GM18870 (cell line): ENCODE measurements around the gene PNMA1.
"Not testable (repeated sequence)": the region's sequence is repeated elsewhere in the genome, so short reads cannot be mapped to it uniquely, and the experiment has no call there.

Experiments
- ATAC-seq: cut with Tn5 transposase; IDR thresholded peaks from one replicate; pipeline ENCODE4 v1.9.1; 2021; ENCODE audit warnings: moderate library complexity; ENCODE audit not compliant: unreplicated experiment

Gene PNMA1

DNA sequence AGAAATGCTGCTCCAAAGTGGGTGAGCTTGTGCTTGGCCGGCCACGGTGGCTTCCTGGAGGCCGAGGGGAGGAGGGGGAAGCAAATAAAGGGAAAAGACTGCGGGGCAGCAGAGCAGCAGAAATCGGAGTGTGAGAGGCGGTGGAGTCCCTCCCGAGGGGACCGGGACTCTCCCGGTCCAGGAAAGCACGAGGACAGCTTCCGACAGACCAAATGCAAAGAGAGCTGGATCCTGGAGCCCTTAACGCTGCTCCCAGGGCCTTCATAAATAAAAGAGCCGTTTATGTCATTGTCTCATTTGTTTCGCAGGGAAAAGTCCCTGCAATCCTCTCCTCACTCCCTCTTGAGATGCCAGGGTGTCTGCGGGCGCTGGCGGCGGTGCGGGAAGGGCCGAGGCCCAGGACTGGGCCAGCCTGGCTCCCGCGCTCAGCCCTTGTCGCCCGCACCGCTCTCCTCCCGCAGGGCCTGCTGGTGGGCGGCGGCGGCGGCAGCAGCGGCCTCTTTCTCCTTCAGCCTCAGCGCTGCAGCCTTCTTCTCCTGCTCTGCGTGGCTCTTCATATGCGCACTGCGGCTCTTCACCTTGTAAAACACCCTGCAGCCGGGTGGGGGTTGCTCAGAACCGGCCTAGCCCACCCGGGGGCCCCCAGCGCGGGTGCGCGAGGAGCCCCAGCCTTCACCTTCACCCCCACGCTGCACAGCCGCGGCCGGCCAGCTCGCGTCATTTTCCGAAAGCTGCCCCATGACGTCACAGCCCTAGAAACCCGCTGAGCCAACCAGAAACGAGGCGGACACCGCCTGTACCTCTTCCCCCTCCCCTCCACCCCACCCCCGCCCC lies 4.5 kb upstream of the PNMA1 start:
- no peak for ATAC-seq

DNA sequence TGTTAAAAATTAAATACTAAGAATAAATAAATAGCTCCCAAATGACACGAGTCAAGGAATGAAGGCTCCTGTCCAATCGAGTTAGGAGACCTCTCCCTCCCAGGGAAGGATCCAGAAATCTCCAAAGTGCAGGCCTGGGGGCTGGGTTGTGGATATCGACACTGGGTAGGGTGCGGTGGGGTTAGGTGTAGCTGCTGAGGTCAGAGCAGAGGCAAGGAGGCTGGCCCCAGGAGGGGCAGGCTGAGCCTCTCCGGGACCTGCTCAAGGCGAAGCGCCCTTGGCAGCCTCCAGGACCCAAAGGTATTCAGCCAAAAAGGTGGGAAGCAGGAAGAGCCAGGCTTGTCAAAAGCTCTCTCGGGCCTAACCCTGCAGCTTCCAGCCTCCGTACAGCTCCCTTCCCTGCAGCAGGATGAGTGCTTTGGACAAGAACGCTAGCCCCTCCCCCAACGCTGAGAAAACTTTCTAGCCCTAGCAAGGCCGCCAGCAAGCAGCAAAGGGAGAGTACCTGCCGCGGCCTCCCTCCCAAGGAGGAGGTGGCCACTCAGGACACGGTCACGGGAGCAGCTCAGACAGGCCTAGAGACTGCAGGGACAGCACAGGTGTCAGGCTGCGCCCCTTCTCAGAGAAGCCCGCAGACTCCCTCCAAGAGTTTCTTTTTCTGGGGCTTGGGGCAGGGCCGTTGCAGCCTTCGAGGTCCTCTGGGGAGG lies 3.7 kb upstream of the PNMA1 start:
- ATAC-seq: no peak

DNA sequence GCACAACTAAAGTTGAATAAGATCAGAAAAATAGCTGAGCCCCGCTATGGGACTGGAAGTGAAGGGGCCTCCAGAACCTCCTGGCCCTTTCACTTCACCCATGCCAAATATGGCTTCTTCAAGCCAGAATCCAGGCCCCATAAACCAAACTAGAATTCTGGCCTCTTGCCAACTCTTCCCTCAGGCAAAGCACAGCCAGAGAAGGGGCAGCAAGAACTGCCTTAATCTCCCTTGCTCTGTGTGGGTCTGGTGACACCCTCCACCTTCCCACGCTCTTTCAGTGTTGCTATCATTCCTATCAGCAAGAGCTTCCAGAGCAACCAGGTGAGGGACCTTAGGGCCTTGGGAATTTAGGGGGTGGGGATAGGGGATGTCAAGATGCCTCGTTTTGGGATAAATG lies 3.1 kb upstream of the PNMA1 start:
- ATAC-seq: no peak

DNA sequence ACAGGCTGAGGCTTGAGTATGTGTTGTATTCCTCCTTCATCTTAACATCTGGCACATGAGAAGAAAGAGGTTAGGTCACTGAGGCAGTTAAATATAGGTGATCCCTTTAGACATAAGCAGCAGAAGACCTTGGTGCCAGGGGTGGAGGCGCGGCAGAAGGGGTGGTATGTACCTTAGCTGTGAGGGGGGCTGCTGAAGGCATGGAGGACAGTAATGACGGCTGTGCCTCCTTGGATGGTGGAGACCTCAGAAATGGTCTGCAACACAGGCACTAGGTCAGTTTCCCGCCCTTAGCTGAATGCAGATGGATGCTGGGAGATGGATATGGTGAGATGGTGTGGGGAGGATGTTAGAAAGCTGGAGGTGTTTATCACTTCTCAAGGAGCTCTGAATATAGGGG lies 1.5 kb upstream of the PNMA1 start:
- ATAC-seq: no peak

DNA sequence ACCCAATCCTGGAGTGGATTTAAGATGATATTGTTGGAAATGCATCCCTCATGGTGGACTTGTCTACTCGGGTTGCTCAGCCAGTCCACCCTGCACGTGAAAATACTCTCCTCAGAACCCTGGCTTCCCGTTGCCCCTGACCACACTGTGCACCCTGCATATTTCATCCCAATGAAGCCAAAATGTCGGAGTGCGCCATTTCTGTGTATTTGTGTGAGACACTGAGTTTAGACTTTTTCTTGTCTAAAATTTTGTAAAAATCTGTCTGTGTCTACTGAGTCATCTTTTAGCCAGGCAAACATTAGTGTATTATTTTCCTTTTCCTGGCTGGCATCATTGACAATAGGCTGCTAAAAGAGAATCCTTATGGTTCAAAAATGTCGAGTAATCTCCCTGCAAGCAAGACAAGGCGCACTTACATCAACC lies 485 bp upstream of the PNMA1 start:
- no peak for ATAC-seq

DNA sequence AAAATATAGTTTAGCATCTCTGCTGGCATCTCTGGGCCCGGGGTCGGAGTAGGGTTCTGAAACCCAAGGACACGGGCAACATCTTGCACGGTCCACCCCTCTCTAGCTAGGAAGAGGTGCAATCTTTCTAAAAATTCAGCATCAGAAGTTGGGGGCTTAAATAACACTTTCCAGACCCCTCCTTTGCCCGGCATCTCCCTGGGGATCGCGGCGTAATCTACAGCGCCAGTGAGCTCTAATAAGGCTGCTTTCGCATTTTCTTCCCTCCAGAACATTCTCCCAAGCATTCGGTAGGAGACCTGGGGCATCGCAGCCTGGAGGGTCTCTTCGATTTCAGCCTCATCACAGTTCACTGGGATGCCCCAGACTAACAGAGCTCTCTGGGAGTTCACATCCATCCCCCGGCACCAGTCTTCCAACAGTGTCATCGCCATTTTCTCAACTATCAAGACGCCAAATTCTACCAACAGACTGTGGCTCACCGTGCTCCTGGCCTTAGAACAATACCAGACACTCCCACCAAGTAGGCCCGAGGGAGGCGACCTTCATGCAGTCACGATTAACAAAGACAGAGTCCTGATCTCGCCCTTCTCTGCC lies 880 bp downstream of the PNMA1 start:
- no peak for ATAC-seq

DNA sequence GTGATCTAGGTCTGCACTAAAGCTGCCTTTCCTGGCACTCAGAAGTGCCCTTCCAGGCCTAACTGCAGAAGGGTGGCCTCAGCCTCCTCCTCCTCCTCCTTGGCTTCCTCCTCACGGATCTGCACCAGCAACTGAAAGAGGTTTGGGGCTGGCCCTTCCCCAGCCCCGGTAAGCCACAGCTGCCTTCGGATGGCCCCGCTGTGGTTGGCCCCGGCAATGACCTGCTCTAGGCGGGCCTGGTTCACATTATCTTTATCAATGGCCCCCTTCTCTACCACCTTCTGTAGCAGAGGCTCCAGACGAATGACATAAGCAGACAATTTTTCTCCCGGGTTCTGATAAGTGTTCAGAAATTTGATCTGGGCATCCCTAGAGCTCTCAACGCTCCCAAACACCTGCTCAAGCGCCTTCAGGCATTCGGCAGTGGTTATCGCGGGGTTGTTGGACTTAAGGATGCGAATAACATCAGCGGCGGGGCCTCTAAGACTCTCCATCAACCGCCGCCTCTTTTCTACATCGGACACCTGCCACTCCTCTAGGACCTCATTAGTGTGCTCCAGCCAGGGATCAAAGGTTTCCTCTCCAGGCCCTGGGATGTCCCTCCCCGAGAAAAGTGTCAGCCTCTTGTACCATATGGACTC lies 1.5 kb downstream of the PNMA1 start:
- no peak for ATAC-seq

DNA sequence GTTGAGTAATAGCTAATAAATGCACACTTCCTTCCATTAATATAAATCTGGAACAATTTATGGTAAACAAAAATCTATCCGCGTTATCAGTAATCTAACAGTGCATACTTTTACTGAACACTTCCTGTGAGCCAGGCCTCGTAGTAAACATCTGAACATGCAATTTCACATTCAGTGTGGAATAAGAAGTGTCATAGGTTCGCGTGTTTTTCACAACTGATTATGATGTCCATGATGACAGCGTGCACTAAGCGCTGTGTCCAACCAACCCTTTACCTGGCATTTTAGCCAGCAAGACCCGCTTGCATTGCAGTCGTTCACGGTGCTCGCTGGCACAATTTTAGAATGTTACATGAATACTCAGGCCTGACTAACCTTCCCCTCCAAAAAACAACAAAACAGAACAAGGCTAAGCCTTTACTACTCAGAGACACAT lies 2.1 kb downstream of the PNMA1 start:
- ATAC-seq: no peak

DNA sequence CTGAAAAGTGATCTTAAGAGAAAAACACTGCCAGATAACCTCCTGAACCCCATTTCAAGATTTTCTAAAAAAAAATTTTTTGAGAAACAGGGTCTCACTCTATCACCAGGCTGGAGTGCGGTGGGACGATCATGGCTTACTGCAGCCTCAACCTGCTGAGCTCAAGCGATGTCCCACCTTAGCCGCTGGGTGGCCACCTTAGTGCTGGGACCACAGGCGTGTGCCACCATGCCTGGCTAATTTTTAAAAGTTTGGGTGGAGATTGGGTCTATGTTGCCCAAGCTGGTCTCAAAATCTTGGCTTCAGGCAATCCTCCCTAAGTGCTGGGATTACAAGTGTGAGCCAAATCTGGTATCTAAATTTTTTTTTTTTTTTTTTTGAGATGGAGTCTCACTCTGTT lies 3.4 kb downstream of the PNMA1 start:
- ATAC-seq: no peak

DNA sequence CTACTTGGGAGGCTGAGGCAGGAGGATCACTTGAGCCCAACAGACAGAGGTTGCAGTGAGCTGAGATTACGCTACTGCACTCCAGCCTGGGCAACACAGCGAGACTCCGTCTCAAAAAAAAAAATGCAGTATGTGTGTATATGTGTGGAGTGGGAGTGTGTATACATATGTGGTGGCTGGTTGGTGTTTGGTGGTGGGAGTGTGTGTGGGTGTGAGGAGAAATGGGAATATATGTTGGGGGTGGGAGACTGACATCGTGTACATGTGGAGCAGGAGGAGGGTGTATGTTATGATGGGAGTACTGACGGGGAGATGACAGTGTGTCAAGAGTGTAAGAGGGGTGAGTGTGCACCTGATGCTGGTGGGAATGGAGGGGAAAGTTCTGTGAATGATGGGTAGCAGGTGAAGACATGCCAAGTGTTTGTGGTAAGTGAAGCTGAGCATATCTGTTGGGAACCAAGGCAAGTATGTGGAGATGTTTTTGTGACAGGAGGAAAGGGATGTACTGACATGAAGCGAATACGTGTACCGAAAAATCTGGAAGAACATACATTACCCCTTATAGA lies 4.2 kb downstream of the PNMA1 start:
- no peak for ATAC-seq

DNA sequence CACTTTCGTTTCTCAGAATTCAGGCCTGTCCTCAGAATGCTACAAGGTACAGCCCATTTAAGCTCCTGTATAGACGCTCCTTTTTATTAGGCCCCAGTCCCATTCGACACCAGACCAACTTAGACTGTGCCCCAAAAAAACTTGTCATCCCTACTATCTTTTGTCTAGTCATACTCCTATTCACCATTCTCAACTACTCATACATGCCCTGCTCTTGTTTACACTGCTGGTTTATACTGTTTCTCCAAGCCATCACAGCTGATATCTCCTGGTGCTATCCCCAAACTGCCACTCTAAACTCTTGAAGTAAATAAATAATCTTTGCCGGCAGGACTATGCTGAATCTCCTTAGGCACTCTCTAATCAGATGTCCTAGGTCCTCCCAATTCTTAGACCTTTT lies 6.1 kb downstream of the PNMA1 start:
- not testable (repeated sequence) for ATAC-seq

DNA sequence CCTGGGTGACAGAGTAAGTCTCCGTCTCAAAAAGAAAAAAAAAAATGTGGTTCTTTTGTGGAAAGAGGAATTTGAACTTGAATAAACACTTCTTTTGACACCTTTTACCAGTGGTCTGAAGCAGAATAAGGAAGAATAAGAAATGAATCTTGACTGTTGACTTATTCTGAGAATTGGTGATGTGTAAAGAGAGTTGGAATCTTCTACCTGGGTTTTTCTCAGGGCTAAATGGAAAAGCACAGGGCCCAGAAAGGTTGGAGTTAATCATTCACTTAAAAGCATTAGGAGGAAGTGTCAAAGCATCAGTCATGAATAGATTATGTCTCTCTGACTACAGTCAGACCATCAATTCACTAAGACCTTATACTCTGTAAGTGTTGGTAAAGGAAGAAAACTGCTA lies 13.9 kb downstream of the PNMA1 start:
- ATAC-seq: no peak

DNA sequence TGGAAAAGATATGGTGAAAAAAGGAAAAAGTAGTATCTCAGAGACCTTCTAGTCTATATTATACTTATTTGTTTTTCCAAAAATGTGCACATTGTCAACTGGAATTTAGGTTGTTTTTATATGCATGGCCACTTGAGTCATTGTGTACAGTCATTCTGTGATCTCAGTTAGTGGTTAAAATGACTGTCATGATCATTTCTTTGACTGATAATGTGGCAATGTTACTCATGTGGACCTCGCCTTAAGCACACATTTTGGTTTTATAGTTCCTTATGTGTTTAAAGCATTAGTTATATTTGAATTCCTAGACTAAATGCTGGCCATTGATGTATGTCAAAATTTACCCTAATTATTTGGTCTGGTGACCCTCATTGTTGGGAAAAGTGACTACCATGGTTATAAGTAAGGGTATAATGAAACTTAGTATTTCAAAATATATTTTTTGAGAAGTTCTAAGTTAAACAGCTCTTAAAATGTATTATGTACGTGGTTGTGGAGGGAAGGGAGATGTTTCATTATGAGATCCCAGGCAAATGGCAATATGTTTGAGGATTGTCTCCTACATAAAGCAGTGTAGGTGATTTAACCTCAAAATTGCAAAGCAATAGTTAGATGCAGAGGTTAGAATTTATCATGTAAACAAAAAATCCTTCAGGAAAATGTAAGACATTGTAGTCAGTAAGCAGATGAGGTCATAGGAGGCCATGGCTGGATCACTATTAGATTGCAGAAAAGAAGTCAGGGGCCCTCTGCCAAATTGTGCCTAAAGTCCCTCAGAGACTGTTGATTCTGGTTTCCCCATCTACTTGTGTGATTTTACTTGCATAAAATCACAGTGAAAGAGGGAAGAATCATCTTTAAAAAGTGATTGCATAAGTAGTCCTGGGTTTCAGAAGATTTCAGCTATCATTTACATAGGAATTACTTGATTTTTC lies 17.5 kb downstream of the PNMA1 start:
- peak; percentile 72 for ATAC-seq

DNA sequence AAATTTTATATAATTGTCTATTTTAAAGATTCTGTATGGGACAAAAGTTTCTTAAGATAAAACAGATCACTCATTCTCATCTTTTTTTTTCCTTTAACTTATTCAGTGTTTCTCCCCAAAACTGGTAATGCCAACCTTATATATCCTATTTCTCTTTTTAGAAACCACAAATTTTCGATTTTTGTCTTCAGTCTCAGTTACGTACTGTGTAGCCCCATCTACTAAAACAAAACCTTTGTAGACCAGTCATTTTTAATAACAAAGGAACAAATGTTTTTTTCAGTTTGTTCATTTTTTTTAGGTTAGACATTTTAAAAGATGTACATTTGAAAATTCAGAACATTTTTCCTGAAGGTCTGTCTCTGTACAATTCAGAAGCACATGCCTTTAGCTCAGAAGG lies 18.2 kb downstream of the PNMA1 start:
- peak; percentile 31 for ATAC-seq

DNA sequence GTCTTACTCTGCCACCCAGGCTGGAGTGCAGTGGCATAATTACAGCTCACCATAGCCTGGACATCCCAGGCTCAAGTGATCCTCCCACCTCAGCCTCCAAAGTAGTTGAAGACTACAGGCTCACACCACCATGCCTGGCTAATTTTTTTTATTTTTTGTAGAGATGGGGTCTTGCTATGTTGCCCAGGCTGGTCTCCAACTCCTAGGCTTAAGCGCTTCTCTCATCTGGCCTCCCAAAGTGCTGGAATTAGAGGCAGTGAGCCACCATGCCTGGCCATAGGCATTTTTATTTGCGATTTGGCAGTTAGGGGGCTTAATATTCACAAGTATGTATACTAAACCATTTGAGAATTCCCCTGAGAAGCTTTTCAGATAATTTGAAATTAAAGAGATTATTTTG lies 19.1 kb downstream of the PNMA1 start:
- no peak for ATAC-seq

DNA sequence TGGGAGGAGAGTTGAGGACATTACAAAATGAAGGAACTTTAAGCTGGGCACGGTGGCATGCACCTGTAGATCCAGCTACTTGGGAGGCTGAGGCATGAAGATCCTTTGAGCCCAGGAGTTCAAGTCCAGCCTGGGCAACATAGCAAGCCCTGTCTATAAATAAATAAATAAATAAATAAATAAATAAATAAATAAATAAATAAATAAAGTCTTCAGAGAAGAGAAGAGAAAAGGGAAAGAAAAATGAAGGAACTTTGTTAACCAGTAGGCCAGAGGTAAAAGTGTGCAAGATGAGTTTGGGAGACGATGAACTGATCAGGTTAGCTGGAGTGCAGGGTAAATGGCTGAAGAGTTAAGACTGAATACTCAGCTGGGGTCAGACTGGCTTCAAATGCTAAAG lies 20.1 kb downstream of the PNMA1 start:
- no peak for ATAC-seq

DNA sequence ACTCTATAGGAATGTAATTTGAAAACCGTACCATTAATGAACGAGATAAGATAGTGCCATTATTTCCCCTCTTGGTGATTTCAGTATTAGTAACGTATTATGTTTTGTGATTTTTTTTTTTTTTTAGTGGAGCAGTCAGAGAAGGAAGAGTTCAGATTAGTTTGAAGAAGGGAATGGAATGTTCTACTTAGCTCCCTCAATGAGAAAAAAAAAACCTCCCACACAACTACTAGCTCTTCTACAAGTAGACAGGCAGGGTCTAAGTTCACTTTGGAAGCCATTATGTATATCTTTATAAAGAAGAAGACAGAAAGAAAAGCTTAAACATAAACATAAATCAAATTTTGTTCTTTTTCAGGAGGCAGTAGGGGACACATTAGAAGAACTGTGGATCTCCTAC lies 27.3 kb downstream of the PNMA1 start:
- no peak for ATAC-seq

DNA sequence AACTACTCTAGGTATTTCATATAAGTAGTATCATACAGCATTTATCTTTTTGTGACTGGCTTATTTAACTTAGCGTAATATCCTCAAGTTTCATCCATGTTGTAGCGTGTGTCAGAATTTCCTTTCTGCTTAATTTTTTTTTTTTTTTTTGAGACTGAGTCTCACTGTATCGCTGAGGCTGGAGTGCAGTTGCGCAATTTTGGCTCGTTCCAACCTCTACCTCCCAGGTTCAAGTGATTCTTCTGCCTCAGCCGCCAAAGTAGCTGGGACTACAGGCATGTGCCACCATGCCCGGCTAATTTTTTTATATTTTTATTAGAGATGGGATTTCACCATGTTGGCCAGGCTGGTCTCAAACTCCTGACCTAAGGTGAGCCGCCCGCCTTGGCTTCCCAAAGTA lies 28.9 kb downstream of the PNMA1 start:
- no peak for ATAC-seq

DNA sequence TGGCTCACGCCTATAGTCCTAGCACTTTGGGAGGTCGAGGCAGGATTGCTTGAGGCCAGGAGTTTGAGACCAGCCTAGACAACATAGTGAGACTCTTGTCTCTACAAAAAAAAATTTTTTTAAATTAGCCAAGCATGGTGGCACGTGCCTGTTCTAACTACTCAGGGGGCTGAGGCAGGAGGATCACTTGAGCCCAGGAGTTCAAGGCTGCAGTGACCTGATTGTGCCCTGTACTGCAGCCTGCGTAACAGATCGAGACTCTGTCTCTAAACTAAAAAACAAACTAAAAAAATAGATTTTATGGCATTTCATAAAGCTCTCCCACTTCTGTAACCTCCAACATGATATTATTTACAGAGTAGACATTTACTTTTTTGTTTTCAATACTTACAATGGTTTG lies 29.6 kb downstream of the PNMA1 start:
- ATAC-seq: no peak

DNA sequence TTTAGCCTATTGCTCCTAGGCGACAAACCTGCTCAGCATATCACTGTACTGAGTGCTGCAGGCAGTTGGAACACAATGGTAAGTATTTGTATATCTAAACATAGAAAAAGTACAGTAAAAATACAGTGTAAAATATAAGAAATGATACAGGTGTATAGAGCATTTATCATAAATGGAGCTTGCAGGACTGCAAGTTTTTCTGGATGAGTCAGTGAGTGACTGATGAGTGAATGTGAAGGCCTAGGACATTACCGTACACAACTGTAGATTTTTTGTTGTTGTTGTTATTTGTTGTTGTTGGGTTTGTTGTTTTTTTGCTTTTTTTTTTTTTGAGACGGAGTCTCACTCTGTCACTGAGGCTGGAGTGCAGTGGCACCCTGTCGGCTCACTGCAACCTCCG lies 33.4 kb downstream of the PNMA1 start:
- ATAC-seq: no peak
